Measurements from ENCODE around the gene PRRX2. TPM values are rescaled to one million over a fixed set of nuclear protein-coding genes. Genes with fewer than 3 reads are reported as not detected.

The PRRX2 gene
- total and polyA plus RNA-seq, 2 of the 13 experiments (the other 11 are each of a cell fraction or from before 2014, with no cell fraction given), result 0.05 TPM; not detected in 1

- H3K9ac ChIP-seq (ENCODE audit: insufficient read depth, low read depth, low read length), result no peak overlapping the region
- H3K4me1 ChIP-seq (ENCODE audit: insufficient read depth, low read length), result peaks cover 33% of the 10 kb centered on the region
- DNase-seq (ENCODE audit: low spot score), result no peak
- 0 out of 5 replicates have a peak, but pooled peaks cover 0 to 2% of the 10 kb centered on the region in 2 experiments for H3K36me3 ChIP-seq (replicated peaks in 1 of 2; ENCODE audit: control insufficient read depth in 1 of 2, insufficient read depth in 2 of 2, low read length in 2 of 2)
- no peak overlapping the region for H3K27ac ChIP-seq (ENCODE audit: extremely low read length, insufficient read depth, low read length)
- no peak for FAIRE-seq
- peaks cover 7 to 34% of the 10 kb centered on the region in 2 experiments for H3K27me3 ChIP-seq (ENCODE audit: control insufficient read depth in 1 of 2, insufficient read depth in 2 of 2, low read length in 2 of 2)
- peaks cover 9% of the 10 kb centered on the region; the same call in 1 of the 2 replicates for H4K20me1 ChIP-seq (ENCODE audit: insufficient read depth, low read length)
- no peak for ATAC-seq
- ChIA-PET POLR2A (no interaction called here), CTCF (ENCODE audit: low intra/inter-chr PET ratio, low total read pairs) (no interaction called here)
- H3K9me3 ChIP-seq (ENCODE audit: low read length), result no peaks in the 10 kb centered on the region
- in situ Hi-C loops (cut with HindIII; ENCODE audit: extremely low pct_ligation_motif_present, low pct_unique_long_range_greater_than_20kb), result loop anchor here (10.0 kb wide), 1 partner anchor 140 kb away; no protein-coding TSS in a partner anchor
- no peak overlapping the region for H2AFZ ChIP-seq (ENCODE audit: low read length)
- 0 out of 2 replicates have a peak overlapping the region, but pooled peaks have one; percentile 21 for H3K4me2 ChIP-seq (ENCODE audit: low read depth, low read length)
- 41% methylated on average over 8 of the region's 17 CpGs for WGBS (ENCODE audit: low lambda C conversion rate)
- BruUV-seq (replicated peaks), result no TSS peak
- TF ChIP-seq, protein P1, sequence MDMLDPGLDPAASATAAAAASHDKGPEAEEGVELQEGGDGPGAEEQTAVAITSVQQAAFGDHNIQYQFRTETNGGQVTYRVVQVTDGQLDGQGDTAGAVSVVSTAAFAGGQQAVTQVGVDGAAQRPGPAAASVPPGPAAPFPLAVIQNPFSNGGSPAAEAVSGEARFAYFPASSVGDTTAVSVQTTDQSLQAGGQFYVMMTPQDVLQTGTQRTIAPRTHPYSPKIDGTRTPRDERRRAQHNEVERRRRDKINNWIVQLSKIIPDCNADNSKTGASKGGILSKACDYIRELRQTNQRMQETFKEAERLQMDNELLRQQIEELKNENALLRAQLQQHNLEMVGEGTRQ (IDR thresholded peaks at IDR 0.05; ENCODE audit: low read depth, low read length), result peak; percentile 81
- TF ChIP-seq, protein P1 (CRISPR knock-in tag; IDR thresholded peaks at IDR 0.05; ENCODE audit: borderline replicate concordance), result no peak
- TF ChIP-seq ZNF235 (CRISPR knock-in tag; IDR thresholded peaks at IDR 0.05; ENCODE audit: borderline replicate concordance), result no peak
- TF ChIP-seq RAD51 (IDR thresholded peaks at IDR 0.05; ENCODE audit: borderline replicate concordance), result peak; percentile 94
- intact Hi-C loops (cut with micrococcal nuclease; ENCODE audit: unreplicated experiment), result loop anchor here (5.0 kb wide), 1 partner anchor 137 kb away; no protein-coding TSS in a partner anchor
- H3K79me2 ChIP-seq (ENCODE audit: insufficient read depth, low read length), result peaks cover 17% of the 10 kb centered on the region
- no peak overlapping the region for H3K4me3 ChIP-seq (replicated peaks in 1 of 3; ENCODE audit: insufficient read depth in 1 of 3, low read depth in 2 of 3, low read length in 3 of 3)
Observed at GRCh38 chr9:129644902-129645301, 20.5 kb upstream of the PRRX2 start.

- peaks cover 4% of the 10 kb centered on the region for H3K79me2 ChIP-seq (ENCODE audit: insufficient read depth, low read length)
- intact Hi-C loops (cut with micrococcal nuclease; ENCODE audit: unreplicated experiment), result no loop called here
- H2AFZ ChIP-seq (ENCODE audit: low read length), result no peak overlapping the region
- no peak for DNase-seq (ENCODE audit: low spot score)
- H3K27me3 ChIP-seq (ENCODE audit: control insufficient read depth in 1 of 2, insufficient read depth in 2 of 2, low read length in 2 of 2), result peaks cover 10 to 46% of the 10 kb centered on the region in 2 experiments
- CTCF ChIA-PET (ENCODE audit: low intra/inter-chr PET ratio, low total read pairs), result no interaction called here
- no peak for FAIRE-seq
- no peak overlapping the region for H3K9ac ChIP-seq (ENCODE audit: insufficient read depth, low read depth, low read length)
- peaks cover 20% of the 10 kb centered on the region for H3K4me1 ChIP-seq (ENCODE audit: insufficient read depth, low read length)
- 74% methylated on average over 2 of the region's 12 CpGs for WGBS (ENCODE audit: low lambda C conversion rate)
- in situ Hi-C loops (cut with HindIII; ENCODE audit: extremely low pct_ligation_motif_present, low pct_unique_long_range_greater_than_20kb), result loop anchor here (10.0 kb wide), 1 partner anchor 139 kb away; no protein-coding TSS in a partner anchor
- H3K4me3 ChIP-seq (replicated peaks in 1 of 3; ENCODE audit: insufficient read depth in 1 of 3, low read depth in 2 of 3, low read length in 3 of 3), result no peak overlapping the region
- BruUV-seq (replicated peaks), result no TSS peak
- H3K36me3 ChIP-seq (replicated peaks in 1 of 2; ENCODE audit: control insufficient read depth in 1 of 2, insufficient read depth in 2 of 2, low read length in 2 of 2), result no peaks in the 10 kb centered on the region
- TF ChIP-seq SRSF9 (IDR thresholded peaks at IDR 0.05; ENCODE audit: borderline replicate concordance, insufficient read depth, low read depth, low read length, poor library complexity, severe bottlenecking), result no peak
- peak; percentile 60; the same call in 1 of the 2 replicates for TF ChIP-seq ZNF768 (CRISPR knock-in tag; IDR thresholded peaks at IDR 0.05)
- no peak for TF ChIP-seq MTF2 (CRISPR knock-in tag; IDR thresholded peaks at IDR 0.05; ENCODE audit: borderline replicate concordance)
- no peak for TF ChIP-seq ZNF337 (CRISPR knock-in tag; IDR thresholded peaks at IDR 0.05; ENCODE audit: borderline replicate concordance, low read depth)
- no peak for TF ChIP-seq ZBTB1 (CRISPR knock-in tag; IDR thresholded peaks at IDR 0.05; ENCODE audit: borderline replicate concordance)
- no peak for TF ChIP-seq MED1 (CRISPR knock-in tag; IDR thresholded peaks at IDR 0.05)
- no peak for TF ChIP-seq FOXA1 (IDR thresholded peaks at IDR 0.05)
- TF ChIP-seq FOXA1 (CRISPR knock-in tag; IDR thresholded peaks at IDR 0.05), result no peak
- no peak for ATAC-seq
- POLR2A ChIA-PET, result no interaction called here
- no peak overlapping the region for H3K4me2 ChIP-seq (ENCODE audit: low read depth, low read length)
- no peak overlapping the region for H3K27ac ChIP-seq (ENCODE audit: extremely low read length, insufficient read depth, low read length)
- peaks cover 5% of the 10 kb centered on the region; the same call in 1 of the 2 replicates for H4K20me1 ChIP-seq (ENCODE audit: insufficient read depth, low read length)
- H3K9me3 ChIP-seq (ENCODE audit: low read length), result no peaks in the 10 kb centered on the region
Observed at GRCh38 chr9:129646252-129646651, 19.2 kb upstream of the PRRX2 start.

Data from HepG2 (cell line).